Stimulated activated CD4-positive, alpha-beta T cell treated with anti-CD3 and anti-CD28 coated beads, Interleukin-12 subunit alpha, Interleukin-12 subunit beta, amount 100 ng/mL, for 24 hours (primary cell): ENCODE data around the gene ARHGEF12.
A peak's percentile ranks its signal among the peaks of the same experiment; 100 is the strongest.
"Not testable (repeated sequence)": the region's sequence is repeated elsewhere in the genome, so short reads cannot be mapped to it uniquely, and the experiment has no call there.

Source experiments
- DNase-seq, 2 experiments: peaks; one replicate each; pipeline ENCODE4 v3.0.0-alpha.2; 2020; ENCODE audit warnings: low read depth in 2 of 2

The ARHGEF12 gene

DNA sequence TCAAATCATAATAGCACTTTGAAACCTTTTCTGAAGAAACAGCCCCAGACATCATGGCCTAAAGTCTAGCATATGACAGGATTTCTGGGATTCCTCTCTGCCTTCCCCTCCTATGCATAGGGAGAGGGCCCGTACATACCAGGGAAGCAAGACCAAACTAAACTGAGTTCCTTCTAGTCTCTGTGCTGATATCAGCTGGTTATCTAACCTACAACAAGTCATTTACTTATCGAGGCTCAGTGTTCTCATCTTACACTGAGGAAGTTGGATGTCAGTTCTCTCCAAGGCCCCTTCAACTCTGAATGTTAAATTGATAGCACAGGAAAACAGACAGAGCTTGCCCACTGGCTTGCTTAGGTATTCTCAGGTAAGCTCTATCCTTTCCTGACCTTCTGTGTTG lies 158.4 kb downstream of the ARHGEF12 start:
- no peak for DNase-seq

DNA sequence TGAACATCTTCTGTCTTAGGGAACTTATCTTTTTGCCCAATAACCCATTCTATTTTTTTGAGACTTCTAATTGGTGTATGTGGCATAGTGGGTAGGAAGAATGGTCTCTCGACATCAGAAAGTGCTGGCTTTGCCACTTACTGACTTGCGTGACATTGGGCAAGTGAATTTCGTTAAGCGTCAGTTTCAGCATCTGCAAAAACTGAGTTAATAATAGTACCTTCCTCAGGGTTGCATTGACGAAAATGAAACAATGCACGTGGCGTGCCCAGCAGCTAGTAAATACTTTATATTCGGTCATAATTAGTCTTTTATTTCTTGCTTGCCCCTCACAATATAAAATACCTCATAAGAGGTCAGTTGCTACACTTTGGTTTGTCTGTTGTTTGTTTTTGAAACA lies 162.9 kb downstream of the ARHGEF12 start:
- no peak for DNase-seq

DNA sequence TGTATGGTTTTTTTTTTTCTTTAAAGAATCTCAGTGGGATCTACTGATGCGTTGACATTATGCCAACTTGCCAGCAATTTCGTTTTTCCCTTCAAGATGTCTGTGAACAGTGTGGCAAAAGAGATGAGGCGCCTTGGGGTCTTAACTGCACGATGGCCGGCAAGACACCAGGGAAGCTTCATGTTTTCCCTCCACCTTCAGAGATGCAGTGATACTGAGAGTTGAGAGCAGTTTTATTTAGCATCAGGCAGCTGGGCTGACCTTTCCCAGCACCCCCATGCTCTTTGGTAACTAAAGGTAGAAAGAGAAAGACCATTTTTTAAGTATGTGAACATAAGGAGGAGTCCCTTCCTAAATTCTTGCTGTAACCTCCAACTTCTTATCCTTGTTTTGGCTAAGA lies 163.6 kb downstream of the ARHGEF12 start:
- DNase-seq, result no peak

DNA sequence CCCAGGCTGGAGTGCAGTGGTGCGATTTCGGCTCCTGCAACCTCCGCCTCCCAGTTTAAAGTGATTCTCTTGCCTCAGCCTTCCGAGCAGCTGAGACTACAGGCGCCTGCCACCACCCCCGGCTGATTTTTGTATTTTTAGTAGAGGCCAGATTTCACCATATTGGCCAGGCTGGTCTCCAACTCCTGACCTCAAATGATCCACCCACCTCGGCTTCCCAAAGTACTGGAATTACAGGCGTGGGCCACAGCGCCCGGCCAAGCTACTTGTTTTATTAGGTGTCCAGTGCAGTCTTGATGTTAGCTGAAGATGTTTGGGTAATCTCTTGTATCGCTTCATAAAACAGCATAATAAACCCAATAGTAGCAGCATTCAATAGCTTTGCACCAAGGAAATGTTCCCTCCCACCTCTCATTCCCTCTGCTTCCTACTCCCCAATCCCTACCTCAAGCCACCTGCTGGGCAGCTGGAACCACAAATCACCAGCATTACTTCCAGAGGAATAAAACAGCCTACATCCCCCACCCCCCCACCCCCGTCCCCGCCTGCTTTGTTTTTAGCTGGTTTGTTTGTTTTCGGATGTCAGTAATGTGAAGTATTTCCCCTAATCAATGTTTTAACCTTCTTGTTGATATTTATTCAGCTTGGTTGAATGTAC lies 164.3 kb downstream of the ARHGEF12 start:
- no peak for DNase-seq

DNA sequence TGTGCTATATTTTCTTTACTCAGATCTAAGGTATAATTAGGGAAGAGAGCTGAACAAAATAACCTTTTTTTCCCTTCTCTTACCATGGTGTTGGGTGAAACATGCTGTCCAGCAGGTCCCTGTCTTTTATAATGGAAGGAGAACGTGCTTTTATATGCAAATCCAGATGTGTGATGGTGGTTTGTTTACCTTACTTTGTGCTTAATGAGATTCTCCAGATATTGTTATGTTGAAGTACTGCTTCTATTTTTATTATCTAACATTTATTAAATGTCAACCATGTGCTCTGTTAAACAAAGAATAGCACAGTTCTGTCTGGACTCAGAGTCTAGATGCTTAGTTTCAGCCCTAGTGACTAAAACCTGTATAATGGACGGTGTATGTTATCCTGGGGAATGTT lies 165.2 kb downstream of the ARHGEF12 start:
- no peak for DNase-seq

DNA sequence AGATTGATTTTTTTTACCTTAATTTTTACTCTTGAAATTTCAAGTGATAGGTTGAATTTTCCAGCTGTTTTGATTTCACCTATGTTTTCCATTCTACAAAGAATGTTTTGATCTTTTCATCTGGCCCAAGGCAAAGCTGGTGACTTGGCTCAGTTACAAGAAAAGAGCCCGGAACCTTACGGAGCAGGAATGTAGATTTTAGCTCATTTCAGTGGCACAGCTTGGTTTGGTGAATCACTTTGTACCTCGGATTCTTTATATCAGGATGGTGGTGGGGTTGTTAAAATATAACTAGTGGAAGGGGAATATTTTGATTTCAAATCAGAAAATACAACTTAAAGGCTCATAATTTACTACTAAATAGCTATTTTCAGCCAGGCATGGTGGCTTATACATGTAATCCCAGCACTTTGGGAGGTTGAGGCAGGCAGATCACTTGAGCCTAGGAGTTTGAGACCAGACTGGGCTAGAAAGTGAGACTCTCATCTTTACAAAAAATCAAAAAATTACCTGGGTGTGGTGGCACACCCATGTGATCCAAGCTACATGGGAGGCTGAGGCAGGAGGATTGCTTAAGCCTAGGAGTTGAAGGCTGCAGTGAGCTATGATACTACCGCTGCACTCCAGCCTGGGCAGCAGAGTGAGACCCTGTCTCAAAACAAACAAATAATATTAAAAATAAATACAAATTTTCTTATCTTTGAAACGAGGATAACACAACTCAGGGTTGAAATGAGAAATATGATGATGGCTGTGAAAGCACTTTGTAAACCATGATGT lies 166.0 kb downstream of the ARHGEF12 start:
- no peak for DNase-seq

DNA sequence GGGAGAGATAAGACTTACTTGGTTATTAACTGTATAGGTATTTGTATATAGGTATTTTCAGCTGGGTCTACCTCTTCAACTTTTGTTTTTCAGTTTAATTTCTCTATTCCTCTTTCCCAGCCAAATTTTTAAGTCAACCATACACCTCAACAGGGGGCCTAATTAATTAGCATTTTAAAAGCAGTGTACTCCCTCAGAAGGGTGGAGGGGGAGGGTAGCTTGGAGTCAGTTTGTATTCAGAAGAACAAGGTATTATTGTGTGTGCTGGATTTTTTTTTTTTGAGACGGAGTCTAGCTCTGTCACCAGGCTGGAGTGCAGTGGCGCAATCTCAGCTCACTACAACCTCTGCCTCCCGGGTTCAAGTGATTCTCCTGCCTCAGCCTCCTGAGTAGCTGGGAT lies 167.3 kb downstream of the ARHGEF12 start:
- not testable (repeated sequence) for DNase-seq

DNA sequence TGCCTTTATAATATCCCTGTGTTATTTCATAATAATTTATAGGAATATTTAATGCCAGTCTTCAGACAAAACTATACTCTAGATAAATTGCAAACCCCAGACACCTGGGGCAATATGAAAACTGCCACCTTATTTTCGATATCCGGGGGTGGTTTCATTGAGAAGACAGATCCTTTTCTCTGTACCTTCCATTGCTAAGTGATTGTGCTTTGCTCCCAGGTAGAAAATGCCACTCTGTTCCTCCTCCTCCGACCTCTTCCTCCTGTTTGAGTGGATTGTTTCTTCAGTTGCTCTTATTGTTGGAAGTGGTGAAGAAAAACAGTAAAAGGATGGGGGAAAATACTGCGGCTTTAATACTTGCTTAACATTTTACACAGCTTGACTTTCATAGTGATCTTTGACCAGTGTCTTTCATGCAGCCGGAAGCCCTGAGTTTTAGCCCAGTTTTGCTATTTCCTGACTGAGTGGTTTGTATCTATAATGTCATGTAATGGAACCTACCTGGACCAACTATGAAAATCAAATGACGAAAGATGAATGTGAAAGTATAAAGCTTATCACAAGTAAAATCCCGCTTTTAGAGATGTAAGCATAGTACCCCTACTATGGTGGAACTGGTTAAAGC lies 169.7 kb downstream of the ARHGEF12 start:
- DNase-seq, result no peak

DNA sequence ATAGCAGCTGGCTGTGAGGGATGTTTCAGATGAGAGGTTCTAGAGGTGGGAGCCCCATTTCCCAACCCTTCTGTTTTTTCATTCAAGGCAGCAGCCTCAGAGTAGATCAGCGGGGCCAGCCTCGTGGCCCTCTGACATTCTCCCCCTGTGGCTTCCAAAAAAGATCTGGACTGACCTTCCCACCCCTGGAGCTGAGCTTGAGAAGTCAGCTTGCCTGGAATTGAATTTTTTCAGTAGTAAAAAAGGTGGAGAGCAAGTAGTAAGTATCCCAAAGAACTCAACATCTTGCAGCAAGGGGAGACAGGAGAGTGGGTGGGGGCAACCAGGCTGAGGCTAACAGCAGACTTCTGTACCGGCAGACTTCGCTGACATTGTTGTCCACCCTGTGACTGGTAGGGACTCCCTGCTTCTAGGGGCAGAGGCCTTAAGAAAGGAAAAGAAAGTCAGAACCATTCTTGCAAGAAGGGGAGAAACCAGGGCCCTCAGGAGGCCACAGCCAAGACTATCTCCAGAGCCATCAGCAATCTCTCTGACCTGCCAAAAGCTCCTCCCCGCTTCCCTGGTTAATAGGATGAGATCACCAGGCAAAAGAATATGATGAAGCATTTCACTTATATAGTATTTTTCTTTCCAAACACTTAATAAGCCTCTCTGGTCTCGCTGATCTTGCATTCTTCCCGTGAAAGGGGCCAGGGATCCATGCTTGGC lies 173.3 kb downstream of the ARHGEF12 start:
- no peak for DNase-seq

DNA sequence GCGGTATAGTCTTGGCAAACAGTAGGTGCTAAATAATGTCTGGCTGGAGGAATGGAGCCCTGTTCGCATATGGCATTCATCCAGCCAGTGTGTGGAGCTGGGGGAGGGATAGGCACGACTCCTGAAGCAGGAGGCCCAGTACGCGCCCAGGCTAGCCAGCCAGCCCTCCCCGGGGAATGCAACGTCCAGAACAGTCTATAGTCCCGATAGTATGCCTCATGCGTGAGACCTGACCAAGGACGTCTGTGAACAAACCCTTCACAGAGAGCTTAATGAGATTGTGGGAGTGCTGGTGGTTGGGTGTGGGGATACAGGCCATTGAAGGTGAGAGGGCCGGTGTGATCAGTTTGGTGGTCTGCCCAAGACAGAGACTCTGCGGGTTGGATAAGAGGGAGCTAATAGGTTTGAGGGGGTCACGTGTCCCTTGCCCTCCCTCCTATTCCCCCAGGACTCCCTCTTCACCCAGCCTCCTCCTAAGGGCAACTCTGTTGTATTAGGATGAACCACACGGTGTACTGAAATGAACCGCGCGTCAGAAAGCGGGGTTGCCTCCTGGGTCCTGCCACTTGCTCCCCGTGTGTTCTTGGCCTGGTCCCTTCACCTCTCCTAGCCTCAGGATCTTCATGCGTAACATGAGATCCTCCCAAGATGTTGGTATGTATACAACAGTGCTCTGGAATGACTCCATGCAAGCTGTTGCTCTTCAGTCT lies 174.3 kb downstream of the ARHGEF12 start:
- no peak for DNase-seq

DNA sequence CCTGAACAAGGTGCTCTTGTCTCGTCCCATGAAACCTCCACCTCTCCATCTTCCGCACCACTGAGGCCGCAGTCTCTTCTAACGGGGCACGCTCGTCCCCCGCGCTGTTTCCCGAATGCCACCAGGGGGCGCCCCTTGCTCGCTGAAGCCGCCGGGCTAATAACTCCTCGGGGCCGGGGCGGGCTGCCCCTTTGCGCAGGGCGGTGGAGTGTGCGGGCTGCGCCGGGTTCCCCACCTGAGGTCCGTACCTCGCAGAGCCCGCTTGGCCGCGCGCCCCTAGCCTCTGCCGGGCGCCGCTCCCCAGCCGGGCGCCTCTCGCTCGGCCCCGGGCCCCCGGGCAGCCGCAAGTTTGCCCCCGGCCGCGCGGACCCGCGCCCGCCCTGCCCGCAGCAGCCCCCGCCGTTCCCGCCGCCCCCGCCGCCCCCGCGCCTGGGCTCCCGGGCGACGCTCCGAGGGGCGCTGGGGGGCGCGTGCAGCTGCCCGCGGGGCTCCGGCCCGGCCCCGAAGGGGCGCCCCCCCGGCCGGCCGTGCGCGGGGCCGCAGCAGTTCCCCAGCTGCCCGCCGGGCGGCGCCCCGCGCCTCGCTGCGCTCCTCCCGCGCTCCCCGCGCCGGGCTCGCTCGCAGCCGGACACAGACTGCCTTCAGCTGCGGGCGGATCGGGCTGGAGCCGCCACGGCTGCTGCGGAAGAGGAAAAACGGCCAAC lies 175.1 kb downstream of the ARHGEF12 start, which contains the start of gene GRIK4:
TSS of gene GRIK4 (plus strand) at position 633 of the 704 bp plus-strand sequence. CDS start 148,571 bp downstream, outside the sequence.
- peak; percentile 54 to 74 for DNase-seq

DNA sequence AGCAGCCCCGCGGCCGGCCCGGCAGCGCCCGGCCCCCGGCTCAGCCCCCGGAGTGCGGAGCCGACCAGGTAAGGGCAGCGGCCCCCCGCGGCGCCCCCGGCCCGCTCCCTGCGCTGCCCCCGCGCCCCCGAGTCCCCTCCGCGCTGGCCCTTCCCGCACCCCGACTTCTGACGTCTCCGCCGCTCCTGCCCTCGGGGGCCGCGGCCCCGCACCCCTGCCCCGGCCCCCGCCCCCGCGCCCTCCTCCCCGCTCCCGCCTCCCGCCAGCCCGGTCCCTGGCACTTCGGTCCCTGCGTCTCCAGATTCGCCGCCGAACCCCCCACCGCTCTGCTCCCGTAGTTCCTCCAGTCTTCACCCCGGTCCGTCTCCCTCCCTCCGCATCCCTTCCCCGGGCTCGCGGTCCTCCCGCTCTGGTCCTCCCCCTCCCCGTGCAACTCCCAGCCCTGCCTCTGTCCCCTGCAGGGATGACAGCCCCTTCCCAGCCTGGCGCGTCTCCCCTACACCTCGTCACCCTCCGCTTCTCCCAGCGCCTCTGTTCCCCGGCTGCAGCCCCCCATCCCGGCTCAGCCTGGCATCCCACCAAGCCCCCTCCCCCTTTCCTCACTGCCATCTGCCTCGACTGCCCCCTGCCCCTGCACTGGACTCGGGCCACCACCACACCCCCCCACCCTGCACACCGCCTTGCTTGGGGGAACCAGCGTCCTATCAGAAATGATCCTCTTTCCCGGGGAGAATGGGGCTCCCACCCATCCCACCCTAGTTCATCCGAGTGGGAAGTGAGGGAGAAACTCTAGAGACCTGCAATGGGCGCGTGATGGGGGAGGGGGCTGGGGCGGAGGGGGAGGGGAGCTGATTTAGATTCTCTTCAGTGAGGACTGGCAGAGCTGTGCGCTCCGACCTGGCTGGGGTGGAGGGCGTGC lies 175.9 kb downstream of the ARHGEF12 start:
- no peak for DNase-seq

DNA sequence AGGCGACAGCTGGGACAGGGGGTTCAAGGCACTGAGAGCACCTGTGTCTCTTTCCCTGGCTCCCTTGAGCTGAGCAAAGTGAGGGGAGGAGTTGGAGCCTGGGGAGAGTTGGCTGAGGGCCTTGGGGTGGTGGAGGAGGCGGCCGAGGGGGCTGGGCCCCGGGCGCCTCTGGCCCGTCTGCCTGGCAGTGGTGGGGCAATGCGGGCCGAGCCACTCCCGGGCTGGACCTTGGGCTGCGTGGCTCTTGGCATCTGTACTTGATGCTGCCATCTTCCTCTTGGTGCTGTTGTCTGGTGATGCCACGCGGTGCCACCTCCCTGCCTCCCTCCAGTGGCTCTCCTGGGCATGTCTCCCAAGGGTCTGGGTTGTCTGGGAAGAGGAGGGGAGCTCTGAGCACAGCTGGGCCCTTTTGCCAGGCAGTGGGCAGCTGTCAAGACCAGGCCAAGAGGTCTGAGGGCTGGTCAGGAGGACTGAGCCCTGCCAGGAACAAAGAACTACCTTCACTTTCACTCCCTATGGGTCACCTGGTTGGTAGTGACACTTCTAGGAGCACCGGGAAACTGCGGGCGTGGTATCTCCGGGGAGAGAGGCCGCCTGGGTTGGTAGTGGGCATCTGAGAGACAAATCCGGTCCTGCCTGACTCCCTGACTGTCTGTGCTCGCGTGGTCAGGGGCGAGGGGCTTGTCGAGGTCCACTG lies 176.7 kb downstream of the ARHGEF12 start:
- no peak for DNase-seq

DNA sequence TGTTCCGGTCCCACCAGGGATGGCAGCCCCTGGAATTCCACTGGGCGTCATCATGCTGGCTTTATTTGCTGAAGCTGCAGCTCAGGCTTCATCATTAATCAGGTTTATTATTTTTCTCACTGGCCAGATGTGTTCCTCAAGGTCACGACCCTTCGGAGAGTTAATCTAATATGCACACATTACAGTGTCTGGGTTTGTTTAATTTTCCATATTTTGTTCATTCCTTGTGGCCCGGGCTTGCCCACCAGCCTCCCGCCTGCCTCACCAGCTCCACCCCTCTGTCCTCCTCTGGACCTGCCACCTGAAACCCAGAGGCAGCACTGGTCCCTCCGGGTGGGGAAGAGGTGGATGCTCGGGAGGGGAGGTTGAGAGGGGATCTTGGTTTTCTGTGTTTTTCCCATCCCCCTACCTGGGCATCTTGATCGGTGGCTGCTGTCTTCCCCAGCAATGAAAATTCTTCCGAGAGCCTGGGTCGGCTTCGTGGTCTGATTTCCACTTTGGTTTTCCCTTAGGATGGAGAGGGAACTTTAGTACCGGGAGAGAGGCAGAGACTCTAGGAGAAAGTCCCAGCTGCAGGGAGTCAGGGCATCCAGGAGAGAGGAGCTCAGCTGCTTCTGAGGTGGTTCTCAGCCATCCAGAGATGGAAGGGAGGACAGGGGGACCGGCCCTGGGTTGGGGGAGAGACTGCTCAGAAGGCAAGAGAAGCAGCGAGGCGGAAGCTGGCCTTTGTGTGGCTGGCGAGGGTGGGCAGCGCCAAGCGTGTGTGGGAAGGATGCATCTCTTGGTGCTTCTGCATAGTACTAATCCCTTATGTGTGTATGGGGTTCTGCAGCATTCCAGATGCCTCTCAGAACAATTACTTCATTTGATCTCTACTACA lies 177.5 kb downstream of the ARHGEF12 start:
- DNase-seq, result no peak

DNA sequence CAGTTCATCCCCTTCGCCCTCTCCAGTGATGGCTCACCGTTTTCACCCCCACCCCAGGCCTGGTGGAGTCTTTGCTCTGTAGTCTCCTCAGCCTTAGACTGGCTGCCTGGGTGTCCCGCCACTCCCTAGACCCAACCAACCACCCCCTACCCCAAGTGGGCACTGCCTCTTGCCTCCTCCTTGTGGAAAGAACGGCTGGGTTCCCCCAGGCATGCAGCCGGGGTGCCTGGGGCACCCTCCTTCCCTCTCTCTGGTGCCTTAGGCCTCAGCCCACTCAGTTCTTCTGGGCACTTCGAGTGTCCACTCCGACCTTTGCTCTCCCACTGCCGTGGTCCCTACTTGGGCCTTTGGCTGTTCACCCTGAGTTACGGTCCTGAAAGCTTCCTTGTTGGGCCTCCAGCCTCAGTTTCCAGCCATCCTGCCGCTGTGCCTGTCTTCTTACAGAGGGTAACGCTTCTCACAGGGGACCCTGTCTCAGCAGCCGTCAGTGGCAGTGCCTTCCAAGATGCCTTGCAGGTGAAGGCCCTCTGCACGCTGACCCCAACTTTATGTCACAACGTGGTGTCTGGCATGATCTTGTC lies 178.4 kb downstream of the ARHGEF12 start:
- no peak for DNase-seq

DNA sequence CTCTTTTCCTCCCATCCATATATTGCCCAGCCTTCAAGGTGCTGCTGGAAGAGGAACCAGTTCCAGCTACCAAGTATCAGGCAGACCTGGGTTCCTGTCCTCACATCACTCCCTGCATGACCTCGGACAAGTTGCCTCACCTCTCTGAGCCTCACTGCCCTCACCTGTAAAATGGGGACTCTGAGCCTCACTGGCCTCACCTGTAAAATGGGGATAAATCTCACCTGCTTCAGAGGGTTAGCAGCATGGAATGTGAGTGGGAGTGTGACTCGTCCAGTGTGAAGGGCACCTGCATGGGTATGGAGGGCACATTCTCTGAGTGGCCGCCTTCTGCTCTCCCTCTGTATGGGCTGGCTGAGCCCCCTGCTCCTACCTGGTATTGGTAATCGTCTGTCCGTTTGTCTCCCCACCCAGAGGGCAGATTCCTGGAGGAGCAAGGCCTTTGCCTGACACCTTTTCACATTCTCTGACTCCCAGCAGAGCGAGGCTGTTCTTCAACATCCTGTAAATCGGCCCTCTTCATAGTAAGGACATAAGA lies 179.0 kb downstream of the ARHGEF12 start:
- DNase-seq, result no peak
